GM12873 (cell line): ENCODE results near the gene ZNF521.

Source experiments
- CTCF ChIP-seq: IDR thresholded peaks from 2 replicates; pipeline ENCODE4 v1.5.1; 2012; ENCODE audit warnings: low read depth, mild to moderate bottlenecking, moderate library complexity, low read length, control low read depth; ENCODE audit not compliant: insufficient read depth; ENCODE audit errors: missing control alignments

Gene ZNF521

GRCh38 chr18:25042641-25043051 is 309.3 kb downstream of the ZNF521 start:
- TF ChIP-seq CTCF = no peak

- no peak for TF ChIP-seq CTCF
Measured at GRCh38 chr18:25039781-25040180, 312.2 kb downstream of the ZNF521 start.

- TF ChIP-seq CTCF = no peak
Measured at GRCh38 chr18:25038261-25038660, 313.7 kb downstream of the ZNF521 start.

GRCh38 chr18:25033747-25034471 is 318.1 kb downstream of the ZNF521 start:
- no peak for TF ChIP-seq CTCF

GRCh38 chr18:25029802-25030201 is 322.2 kb downstream of the ZNF521 start:
- no peak for TF ChIP-seq CTCF

- no peak for TF ChIP-seq CTCF
Measured at GRCh38 chr18:25019931-25020330, 332.0 kb downstream of the ZNF521 start.

GRCh38 chr18:25019086-25019860 is 332.7 kb downstream of the ZNF521 start:
- TF ChIP-seq CTCF = no peak
